NCI-H2196 (cell line): Measurements from ENCODE around the gene GRHL1.
"Not testable (repeated sequence)": the region's sequence is repeated elsewhere in the genome, so short reads cannot be mapped to it uniquely, and the experiment has no call there.

Experiments used
- DNase-seq: peaks from one replicate; lab custom pipeline; 2025; ENCODE audit not compliant: unreplicated experiment; lab: John Stamatoyannopoulos, UW

GRHL1 gene

DNA sequence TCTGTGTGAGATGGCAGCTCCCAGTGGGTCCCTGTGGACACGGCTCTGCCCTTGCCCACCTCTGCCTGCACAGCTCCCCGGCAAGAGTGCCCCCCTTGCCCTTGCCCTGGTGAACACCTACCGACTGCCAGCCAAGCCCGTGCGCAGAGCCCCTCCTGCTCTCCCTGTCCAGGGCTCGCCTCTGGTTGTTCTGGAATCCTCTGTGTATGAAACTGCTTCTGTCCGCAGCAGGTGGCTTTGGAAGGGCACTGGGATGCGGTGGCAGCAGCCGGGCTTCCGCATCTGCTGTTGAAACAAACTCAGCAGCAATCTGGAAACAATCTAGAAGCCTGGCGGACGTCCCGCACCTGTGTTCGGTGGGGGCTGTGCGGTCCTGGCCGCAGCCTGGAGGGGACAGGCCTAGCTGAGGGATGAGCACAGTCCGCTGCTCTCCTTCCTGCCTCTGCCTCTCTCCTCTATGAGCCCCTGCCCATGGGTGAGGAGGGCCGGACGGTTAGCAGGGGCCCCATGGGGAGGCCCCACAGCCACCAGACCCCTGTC lies 57.8 kb downstream of the GRHL1 start:
- no peak for DNase-seq

DNA sequence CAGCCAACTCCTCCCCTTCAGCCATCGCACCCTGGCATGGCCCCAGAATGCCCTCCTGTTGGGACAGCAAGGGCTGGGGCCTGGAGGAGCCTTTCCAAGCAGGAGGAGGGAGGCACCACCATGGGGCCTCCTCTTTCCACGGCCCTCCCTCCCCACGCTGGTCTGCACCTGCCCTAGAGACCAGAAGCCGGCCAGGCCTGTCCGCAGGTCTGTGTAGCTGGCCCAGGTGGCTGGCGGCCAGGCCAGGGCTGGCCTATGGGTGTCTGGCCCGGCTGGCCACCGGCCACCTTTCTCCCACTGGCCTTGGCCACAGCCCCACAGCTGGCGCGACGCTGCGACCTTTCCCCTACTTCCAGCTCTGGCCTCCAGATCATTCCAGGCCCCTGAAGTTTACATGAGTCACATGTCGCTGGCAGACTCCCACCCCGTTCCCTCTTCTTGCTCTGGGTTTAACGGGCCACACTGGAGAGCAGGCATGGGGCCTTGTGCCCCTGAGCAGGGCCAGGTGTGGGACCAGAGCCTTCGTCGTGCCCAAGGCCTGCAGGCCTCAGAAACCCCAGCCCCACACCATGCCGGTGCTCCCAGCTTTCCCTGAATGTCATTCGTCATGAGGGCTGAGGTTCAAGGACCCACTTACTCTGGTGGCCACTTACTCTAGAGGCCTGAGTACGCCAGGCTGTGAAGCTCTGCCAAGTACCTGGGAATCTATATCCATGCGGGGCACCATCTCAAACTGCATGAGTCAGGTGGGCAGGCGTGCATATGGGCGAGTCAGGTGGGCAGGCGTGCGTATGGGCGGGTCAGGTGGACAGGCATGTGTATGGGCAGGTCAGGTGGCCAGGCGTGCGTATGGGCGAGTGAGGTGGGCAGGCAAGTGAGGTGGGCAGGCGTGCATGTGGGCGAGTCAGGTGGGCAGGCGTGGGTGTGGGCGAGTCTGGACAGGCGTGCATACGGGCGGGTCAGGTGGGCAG lies 58.6 kb downstream of the GRHL1 start:
- DNase-seq = peak; percentile 73

DNA sequence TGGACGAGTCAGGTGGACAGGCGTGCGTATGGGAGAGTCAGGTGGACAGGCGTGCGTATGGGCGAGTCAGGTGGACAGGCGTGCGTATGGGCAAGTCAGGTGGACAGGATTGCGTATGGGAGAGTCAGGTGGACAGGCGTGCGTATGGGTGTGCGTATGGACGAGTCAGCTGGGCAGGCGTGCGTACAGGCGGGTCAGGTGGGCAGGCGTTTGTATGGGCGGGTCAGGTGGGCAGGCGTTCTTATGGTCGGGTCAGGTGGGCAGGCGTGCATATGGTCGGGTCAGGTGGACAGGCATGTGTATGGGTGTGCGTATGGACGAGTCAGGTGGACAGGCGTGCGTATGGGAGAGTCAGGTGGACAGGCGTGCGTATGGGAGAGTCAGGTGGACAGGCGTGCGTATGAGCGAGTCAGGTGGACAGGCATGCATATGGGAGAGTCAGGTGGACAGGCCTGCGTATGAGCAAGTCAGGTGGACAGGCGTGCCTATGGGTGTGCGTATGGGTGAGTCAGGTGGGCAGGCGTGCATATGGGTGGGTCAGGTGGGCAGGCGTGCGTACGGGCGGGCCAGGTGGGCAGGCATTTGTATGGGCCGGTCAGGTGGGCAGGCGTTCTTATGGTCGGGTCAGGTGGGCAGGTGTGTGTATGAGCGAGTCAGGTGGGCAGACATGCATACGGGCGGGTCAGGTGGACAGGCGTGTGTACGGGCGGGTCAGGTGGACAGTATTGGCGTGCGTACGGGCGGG lies 59.5 kb downstream of the GRHL1 start:
- DNase-seq = not testable (repeated sequence)

GRCh38 chr2:10011606-10012325 lies 60.3 kb downstream of the GRHL1 start:
- DNase-seq = not testable (repeated sequence)

GRCh38 chr2:10012366-10012962 lies 61.0 kb downstream of the GRHL1 start:
- not testable (repeated sequence) for DNase-seq

DNA sequence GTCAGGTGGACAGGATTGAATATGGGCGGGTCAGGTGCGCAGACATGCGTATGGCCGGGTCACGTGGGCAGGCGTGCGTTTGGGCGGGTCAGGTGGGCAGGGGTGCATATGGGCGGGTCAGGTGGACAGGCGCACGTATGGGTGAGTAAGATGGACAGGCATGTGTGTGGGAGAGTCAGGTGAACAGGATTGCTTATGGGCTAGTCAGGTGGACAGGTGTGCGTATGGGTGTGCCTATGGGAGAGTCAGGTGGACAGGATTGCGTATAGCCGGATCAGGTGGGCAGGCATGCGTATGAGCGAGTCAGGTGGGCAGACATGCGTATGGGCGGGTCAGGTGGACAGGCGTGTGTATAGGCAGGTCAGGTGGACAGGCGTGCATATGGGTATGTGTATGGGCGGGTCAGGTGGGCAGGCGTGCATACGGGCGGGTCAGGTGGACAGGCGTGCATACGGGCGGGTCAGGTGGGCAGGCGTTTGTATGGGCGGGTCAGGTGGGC lies 61.5 kb downstream of the GRHL1 start:
- DNase-seq = no peak

DNA sequence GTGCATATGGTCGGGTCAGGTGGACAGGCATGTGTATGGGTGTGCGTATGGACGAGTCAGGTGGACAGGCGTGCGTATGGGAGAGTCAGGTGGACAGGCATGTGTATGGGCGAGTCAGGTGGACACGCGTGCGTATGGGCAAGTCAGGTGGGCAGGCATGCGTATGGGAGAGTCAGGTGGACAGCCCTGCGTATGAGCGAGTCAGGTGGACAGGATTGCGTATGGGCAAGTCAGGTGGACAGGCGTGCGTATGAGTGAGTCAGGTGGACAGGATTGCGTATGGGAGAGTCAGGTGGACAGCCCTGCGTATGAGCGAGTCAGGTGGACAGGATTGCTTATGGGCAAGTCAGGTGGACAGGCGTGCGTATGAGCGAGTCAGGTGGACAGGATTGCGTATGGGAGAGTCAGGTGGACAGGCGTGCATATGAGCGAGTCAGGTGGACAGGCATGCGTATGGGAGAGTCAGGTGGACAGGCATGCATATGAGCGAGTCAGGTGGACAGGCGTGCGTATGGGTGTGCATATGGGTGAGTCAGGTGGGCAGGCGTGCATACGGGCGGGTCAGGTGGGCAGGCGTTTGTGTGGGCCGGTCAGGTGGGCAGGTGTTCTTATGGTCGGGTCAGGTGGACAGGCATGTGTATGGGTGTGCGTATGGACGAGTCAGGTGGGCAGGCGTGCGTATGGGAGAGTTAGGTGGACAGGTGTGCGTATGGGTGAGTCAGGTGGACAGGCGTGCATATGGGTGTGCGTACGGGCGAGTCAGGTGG lies 62.3 kb downstream of the GRHL1 start:
- DNase-seq = not testable (repeated sequence)

- no peak for DNase-seq
Observed at GRCh38 chr2:10014418-10015190, 63.1 kb downstream of the GRHL1 start.

GRCh38 chr2:10015376-10015989 lies 64.0 kb downstream of the GRHL1 start:
- not testable (repeated sequence) for DNase-seq

DNA sequence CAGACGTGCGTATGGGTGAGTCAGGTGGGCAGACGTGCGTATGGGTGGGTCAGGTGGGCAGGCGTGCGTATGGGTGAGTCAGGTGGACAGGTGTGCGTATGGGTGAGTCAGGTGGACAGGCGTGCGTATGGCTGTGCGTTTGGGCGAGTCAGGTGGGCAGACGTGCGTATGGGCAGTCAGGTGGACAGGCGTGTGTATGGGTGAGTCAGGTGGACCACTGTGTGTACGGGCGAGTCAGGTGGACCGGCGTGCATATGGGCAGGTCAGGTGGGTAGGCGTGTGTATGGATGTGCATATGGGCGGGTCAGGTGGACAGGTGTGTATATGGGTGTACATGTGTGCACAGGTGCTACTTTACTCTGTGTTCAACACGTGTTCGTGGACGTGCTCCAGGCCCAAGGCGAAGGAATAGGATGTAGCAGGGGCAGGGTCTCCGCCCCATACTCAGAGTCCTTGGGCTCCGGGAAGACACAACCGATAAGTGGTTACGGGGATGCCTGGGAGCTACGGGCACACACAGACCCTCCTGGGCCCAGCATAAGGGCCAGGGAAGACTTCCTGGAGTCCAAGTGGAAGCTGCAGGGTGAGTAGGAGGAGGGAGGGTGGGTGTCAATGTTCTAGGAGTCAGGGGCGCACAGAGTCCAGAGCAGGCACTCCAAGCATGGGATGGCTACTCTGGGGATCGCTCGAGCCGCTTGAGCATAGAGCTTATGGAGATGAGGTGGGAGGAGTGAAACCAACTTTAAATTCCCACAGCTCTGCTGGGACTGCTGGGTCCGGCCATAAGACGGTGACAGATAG lies 64.7 kb downstream of the GRHL1 start:
- DNase-seq = no peak

GRCh38 chr2:10016802-10017258 lies 65.3 kb downstream of the GRHL1 start:
- no peak for DNase-seq

GRCh38 chr2:10017313-10017941 lies 65.9 kb downstream of the GRHL1 start:
- no peak for DNase-seq

DNA sequence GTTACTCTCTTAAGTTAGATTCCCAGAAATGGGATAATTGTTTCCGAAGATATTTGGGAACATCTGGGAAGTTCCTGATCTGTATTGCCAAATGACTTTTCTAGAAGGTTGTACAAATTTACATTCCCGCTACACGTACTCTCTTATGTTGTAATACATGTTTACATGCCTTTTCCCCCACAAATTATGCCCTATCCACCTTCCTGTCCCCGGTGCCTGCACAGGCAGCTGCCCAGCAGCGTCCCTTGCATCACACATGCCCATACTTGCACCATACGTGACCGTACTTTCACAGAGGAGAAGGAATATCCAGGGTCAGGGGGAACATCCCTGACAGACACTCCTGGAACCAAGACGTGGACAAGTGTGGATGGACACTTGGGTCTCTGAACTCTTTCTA lies 67.7 kb downstream of the GRHL1 start:
- DNase-seq = no peak

- no peak for DNase-seq
Observed at GRCh38 chr2:10019602-10020400, 68.3 kb downstream of the GRHL1 start.

- DNase-seq = no peak
Observed at GRCh38 chr2:10022041-10022421, 70.5 kb downstream of the GRHL1 start.

- DNase-seq = no peak
Observed at GRCh38 chr2:10022445-10022844, 71.0 kb downstream of the GRHL1 start.
